Caco-2 (cell line): Measurements from ENCODE around the gene ARHGAP8. TPM values are rescaled to one million over a fixed set of nuclear protein-coding genes. Genes with fewer than 3 reads are reported as not detected.

Experiments
- BruUV-seq: library from RNA; stranded (reverse); fragments of 400-500 nt; replicated peaks from 2 replicates; lab custom pipeline; 2021; lab: Mats Ljungman, UMichigan
- CTCF ChIA-PET: fragments of 300-600 bp; sonication (Branson Sonifier 250); formaldehyde crosslinking; loops from one replicate; lab custom pipeline; 2022; ENCODE audit warnings: antibody characterized with exemption; lab: Charles Lee
- POLR2A ChIA-PET: fragments of 300-600 bp; sonication (Branson Sonifier 250); formaldehyde crosslinking; loops from one replicate; lab custom pipeline; 2022; ENCODE audit warnings: antibody characterized with exemption; lab: Charles Lee
- DNase-seq, 2 experiments: peaks; one replicate each; pipeline versions ENCODE4 v3.0.0 to v3.0.0-alpha.2; 2020 to 2022
- H3K27me3 ChIP-seq: replicated peaks from 2 replicates; pipeline ENCODE4 v1.6.0; 2011; ENCODE audit warnings: low read length; ENCODE audit not compliant: control insufficient read depth, insufficient read depth
- H3K36me3 ChIP-seq: 2 replicates; pipeline ENCODE4 v1.5.1; 2011; ENCODE audit warnings: low read length; ENCODE audit not compliant: control insufficient read depth, insufficient read depth
- H3K4me1 ChIP-seq: fragments of 250-450 bp; sonication (Bioruptor Pico); 2 replicates; pipeline ENCODE4 v1.5.1; 2020; ENCODE audit warnings: mild to moderate bottlenecking
- H3K4me3 ChIP-seq: 2 replicates; pipeline ENCODE4 v1.5.1; 2011; ENCODE audit warnings: low read depth, mild to moderate bottlenecking, control low read depth, low read length
- H3K9me3 ChIP-seq: fragments of 250-450 bp; sonication (Bioruptor Pico); 2 replicates; pipeline ENCODE4 v1.5.1; 2020; ENCODE audit warnings: mild to moderate bottlenecking, moderate library complexity
- H3K27ac Mint-ChIP-seq: one replicate; pipeline ENCODE4 v1.8.0; 2022; ENCODE audit warnings: mixed read lengths; ENCODE audit not compliant: unreplicated experiment
- H3K27me3 Mint-ChIP-seq: one replicate; pipeline ENCODE4 v1.8.0; 2022; ENCODE audit warnings: mixed read lengths; ENCODE audit not compliant: insufficient read depth, unreplicated experiment
- H3K36me3 Mint-ChIP-seq: one replicate; pipeline ENCODE4 v1.8.0; 2022; ENCODE audit warnings: mild to moderate bottlenecking, mixed read lengths; ENCODE audit not compliant: insufficient read depth, unreplicated experiment
- H3K4me1 Mint-ChIP-seq: one replicate; pipeline ENCODE4 v1.8.0; 2022; ENCODE audit warnings: low read depth, mixed read lengths; ENCODE audit not compliant: unreplicated experiment
- H3K4me3 Mint-ChIP-seq: one replicate; pipeline ENCODE4 v1.8.0; 2022; ENCODE audit warnings: mild to moderate bottlenecking, moderate library complexity, mixed read lengths; ENCODE audit not compliant: unreplicated experiment
- H3K9me3 Mint-ChIP-seq: one replicate; pipeline ENCODE4 v1.8.0; 2022; ENCODE audit warnings: mixed read lengths; ENCODE audit not compliant: unreplicated experiment
- CTCF ChIP-seq, 2 experiments: fragments of 200-600 bp in 1 of 2; IDR thresholded peaks; 1 replicate in 1 of 2; 2 replicates in 1 of 2; pipeline versions ENCODE4 v1.5.1 to v1.8.0; 2011 to 2022; ENCODE audit warnings: antibody characterized with exemption in 1 of 2, control low read depth in 1 of 2, inconsistent platforms in 1 of 2, low read depth in 1 of 2, low read length in 1 of 2, mild to moderate bottlenecking in 1 of 2, moderate library complexity in 1 of 2; ENCODE audit not compliant: insufficient read depth in 1 of 2, severe bottlenecking in 1 of 2, unreplicated experiment in 1 of 2
- intact Hi-C: fragments of 100-400 bp; cut with micrococcal nuclease; formaldehyde crosslinking; loops from one replicate; pipeline ENCODE4 v1.10.0; 2022; ENCODE audit not compliant: unreplicated experiment
- total RNA-seq: library from RNA; stranded (reverse); gene quantifications from 2 replicates; pipeline ENCODE4 v1.2.3, GENCODE V29; 2022

Gene ARHGAP8
- total RNA-seq, 1 experiment from 2014 or later = 81.5 TPM

GRCh38 chr22:44839061-44839460 lies 86.7 kb downstream of the ARHGAP8 start:
- H3K36me3 ChIP-seq = no peaks in the 10 kb centered on the region
- no peak for DNase-seq
- BruUV-seq = no TSS peak
- POLR2A ChIA-PET = no interaction called here
- TF ChIP-seq CTCF (IDR thresholded peaks at IDR 0.05; ENCODE audit: insufficient read depth in 1 of 2, low read depth in 1 of 2, low read length in 1 of 2, severe bottlenecking in 1 of 2, unreplicated experiment in 1 of 2) = no peak
- H3K9me3 ChIP-seq = peaks cover 6% of the 10 kb centered on the region
- intact Hi-C loops = no loop called here
- CTCF ChIA-PET = no interaction called here
- no peaks in the 10 kb centered on the region for H3K4me1 ChIP-seq
- Mint-ChIP-seq H3K27ac (no peak overlapping the region), H3K27me3 (no peaks in the 10 kb centered on the region), H3K4me3 (no peak overlapping the region), H3K36me3 (peaks cover 21% of the 10 kb centered on the region), H3K9me3 (peaks cover 10% of the 10 kb centered on the region), H3K4me1 (no peaks in the 10 kb centered on the region)
- H3K27me3 ChIP-seq = no peaks in the 10 kb centered on the region
- no peak overlapping the region for H3K4me3 ChIP-seq

- H3K4me3 ChIP-seq = no peak overlapping the region
- ChIA-PET POLR2A (no interaction called here), CTCF (no interaction called here)
- BruUV-seq = no TSS peak
- Mint-ChIP-seq H3K4me3 (no peak overlapping the region), H3K27ac (no peak overlapping the region), H3K36me3 (peaks cover 21% of the 10 kb centered on the region), H3K9me3 (peaks cover 3% of the 10 kb centered on the region), H3K4me1 (no peaks in the 10 kb centered on the region), H3K27me3 (no peaks in the 10 kb centered on the region)
- H3K36me3 ChIP-seq = no peaks in the 10 kb centered on the region
- no peak for DNase-seq
- no peaks in the 10 kb centered on the region for H3K4me1 ChIP-seq
- peaks cover 2% of the 10 kb centered on the region for H3K9me3 ChIP-seq
- intact Hi-C loops = no loop called here
- TF ChIP-seq CTCF (IDR thresholded peaks at IDR 0.05; ENCODE audit: insufficient read depth in 1 of 2, low read depth in 1 of 2, low read length in 1 of 2, severe bottlenecking in 1 of 2, unreplicated experiment in 1 of 2) = no peak
- H3K27me3 ChIP-seq = no peaks in the 10 kb centered on the region
Measured at GRCh38 chr22:44839721-44840120, 87.3 kb downstream of the ARHGAP8 start.

GRCh38 chr22:44840611-44841322 lies 88.4 kb downstream of the ARHGAP8 start:
- Histone ChIP-seq H3K4me1 (no peaks in the 10 kb centered on the region), H3K9me3 (no peaks in the 10 kb centered on the region), H3K4me3 (no peak overlapping the region), H3K36me3 (no peaks in the 10 kb centered on the region), H3K27me3 (no peaks in the 10 kb centered on the region)
- ChIA-PET POLR2A (interaction anchor here (0.6 kb wide), 1 partner anchor 11 kb away, joined by 3 read pairs; no protein-coding TSS in a partner anchor), CTCF (no interaction called here)
- no peak overlapping the region for H3K4me3 Mint-ChIP-seq
- intact Hi-C loops = no loop called here
- no peaks in the 10 kb centered on the region for H3K4me1 Mint-ChIP-seq
- BruUV-seq = no TSS peak
- peaks cover 18% of the 10 kb centered on the region for H3K36me3 Mint-ChIP-seq
- no peaks in the 10 kb centered on the region for H3K27me3 Mint-ChIP-seq
- H3K9me3 Mint-ChIP-seq = no peaks in the 10 kb centered on the region
- TF ChIP-seq CTCF (IDR thresholded peaks at IDR 0.05; ENCODE audit: insufficient read depth in 1 of 2, low read depth in 1 of 2, low read length in 1 of 2, severe bottlenecking in 1 of 2, unreplicated experiment in 1 of 2) = no peak
- H3K27ac Mint-ChIP-seq = no peak overlapping the region
- DNase-seq = no peak
